ENCODE data around the gene KCTD5.

GRCh38 chr16:2724088-2724676 lies 41.9 kb downstream of the KCTD5 start:
- no peak for TF ChIP-seq POLR2AphosphoS5 (IDR thresholded peaks at IDR 0.05; ENCODE audit: low read depth)
- TF ChIP-seq REST (IDR thresholded peaks at IDR 0.05; ENCODE audit: unreplicated experiment), result no peak
- TF ChIP-seq, protein P1, sequence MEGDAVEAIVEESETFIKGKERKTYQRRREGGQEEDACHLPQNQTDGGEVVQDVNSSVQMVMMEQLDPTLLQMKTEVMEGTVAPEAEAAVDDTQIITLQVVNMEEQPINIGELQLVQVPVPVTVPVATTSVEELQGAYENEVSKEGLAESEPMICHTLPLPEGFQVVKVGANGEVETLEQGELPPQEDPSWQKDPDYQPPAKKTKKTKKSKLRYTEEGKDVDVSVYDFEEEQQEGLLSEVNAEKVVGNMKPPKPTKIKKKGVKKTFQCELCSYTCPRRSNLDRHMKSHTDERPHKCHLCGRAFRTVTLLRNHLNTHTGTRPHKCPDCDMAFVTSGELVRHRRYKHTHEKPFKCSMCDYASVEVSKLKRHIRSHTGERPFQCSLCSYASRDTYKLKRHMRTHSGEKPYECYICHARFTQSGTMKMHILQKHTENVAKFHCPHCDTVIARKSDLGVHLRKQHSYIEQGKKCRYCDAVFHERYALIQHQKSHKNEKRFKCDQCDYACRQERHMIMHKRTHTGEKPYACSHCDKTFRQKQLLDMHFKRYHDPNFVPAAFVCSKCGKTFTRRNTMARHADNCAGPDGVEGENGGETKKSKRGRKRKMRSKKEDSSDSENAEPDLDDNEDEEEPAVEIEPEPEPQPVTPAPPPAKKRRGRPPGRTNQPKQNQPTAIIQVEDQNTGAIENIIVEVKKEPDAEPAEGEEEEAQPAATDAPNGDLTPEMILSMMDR (conservative IDR thresholded peaks at IDR 0.05; ENCODE audit: low read depth in 2 of 2), result no peak
- no peak for TF ChIP-seq EZH2 (IDR thresholded peaks at IDR 0.05; ENCODE audit: low read depth, unreplicated experiment)
- no peak for TF ChIP-seq ETS1 (IDR thresholded peaks at IDR 0.05)
- no peak for TF ChIP-seq CREB1 (CRISPR knock-in tag; IDR thresholded peaks at IDR 0.05; ENCODE audit: low read depth)
- TF ChIP-seq ZNF331 (CRISPR knock-in tag; IDR thresholded peaks at IDR 0.05; ENCODE audit: low read depth), result no peak
- no peak for TF ChIP-seq EZH2phosphoT487 (IDR thresholded peaks at IDR 0.05; ENCODE audit: unreplicated experiment)
- TF ChIP-seq ZNF114 (CRISPR knock-in tag; IDR thresholded peaks at IDR 0.05), result no peak
- no peak for TF ChIP-seq JUNB (IDR thresholded peaks at IDR 0.05; ENCODE audit: unreplicated experiment)
- TF ChIP-seq ZNF462 (CRISPR knock-in tag; IDR thresholded peaks at IDR 0.05), result no peak

Measured in GM23338 (cell line).